ENCODE data around the gene CSHL1.
"Not testable (repeated sequence)": the region's sequence is repeated elsewhere in the genome, so short reads cannot be mapped to it uniquely, and the experiment has no call there.

The CSHL1 gene

DNA sequence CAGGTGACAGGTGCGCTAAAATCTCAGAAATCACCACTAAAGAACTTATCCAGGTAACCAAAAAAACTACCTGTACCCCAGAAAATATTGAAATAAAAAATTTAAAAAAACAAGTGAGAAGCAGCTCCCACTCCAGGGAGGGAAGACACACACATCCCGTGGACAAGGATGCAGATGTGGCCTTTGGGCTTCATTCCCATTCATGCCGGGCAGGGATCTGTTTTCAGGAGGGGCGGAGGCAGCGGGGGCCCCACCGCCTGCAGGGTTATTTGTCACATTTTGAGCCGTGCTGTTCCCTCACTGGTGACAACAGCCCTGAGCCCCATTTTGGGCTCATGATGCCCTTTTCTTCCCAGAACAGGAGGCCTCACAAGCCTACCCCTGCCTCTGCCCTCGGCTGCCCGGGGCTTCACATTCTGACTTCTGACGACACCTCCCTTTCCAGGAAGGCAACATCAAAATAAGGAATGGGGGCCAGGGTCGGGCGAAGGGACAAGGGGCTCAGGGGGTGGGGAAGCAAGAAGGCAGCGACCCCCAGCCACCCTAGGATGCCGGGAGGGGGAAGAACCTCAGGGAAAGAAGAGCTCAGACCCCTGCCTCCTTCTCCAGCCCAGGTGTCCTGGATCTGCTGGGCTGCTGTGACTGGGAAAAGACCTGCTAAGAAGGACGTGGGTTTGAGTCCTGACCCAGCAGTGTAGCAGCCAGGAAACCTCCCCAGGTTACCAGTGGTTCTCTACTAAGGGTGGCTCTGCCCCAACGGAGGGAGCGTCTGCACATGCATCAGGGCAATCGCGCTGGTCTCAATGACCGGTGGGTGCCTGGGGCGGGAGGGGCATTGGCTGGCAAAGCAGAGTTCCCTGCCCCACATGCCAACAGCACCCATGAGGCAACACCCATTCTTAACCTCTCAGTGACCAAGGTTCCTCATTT lies 23.4 kb upstream of the CSHL1 start:
- DNase-seq (ENCODE audit: low read depth in 1 of 2, low spot score in 1 of 2) = no peak
- no peak for TF ChIP-seq JUND (IDR thresholded peaks at IDR 0.05; ENCODE audit: low read depth)
- in situ Hi-C loops (cut with HindIII; ENCODE audit: low pct_unique_long_range_greater_than_20kb, low sequenced_read_pairs) = no loop called here

DNA sequence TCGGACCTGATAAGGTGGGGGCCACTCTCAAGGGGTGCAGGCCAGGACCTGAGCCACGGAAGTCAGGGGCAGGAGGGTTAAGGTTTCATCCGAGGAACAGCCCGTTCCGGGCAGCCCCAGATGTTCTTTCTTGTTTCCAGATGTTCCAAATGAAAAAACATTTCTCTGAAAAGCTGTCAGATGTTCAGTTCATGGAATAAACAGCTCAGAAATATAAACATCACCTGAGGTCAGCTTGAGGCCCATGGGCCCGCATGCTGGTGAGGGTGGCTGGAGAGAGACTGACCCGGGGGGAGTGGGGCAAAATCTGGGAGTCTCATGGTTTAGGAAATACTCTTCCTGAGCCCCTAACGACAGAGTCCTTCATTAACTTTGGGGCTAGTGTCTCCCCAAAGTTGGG lies 22.5 kb upstream of the CSHL1 start:
- in situ Hi-C loops (cut with HindIII; ENCODE audit: low pct_unique_long_range_greater_than_20kb, low sequenced_read_pairs) = no loop called here
- DNase-seq (ENCODE audit: low read depth in 1 of 2, low spot score in 1 of 2) = no peak
- no peak for TF ChIP-seq JUND (IDR thresholded peaks at IDR 0.05; ENCODE audit: low read depth)

DNA sequence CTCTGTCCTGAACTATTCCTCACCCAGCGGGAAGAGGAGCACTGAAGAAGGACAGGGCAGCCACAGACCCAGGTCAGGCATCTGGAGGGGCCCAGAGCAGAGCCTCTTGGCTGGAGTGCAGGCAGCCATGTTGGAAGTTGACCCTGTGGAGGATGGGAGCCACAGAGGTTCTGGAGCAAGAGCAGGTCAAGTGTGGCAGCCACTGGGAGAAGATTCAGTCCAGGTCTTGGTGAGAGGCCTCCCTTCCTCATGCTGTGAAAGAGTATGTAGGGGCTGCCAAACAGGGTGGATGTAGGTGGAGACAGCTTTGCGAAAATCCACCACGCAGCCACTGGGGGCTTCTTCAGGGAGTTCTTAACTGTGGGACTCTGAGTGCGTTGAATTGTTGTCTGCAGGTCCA lies 21.7 kb upstream of the CSHL1 start:
- TF ChIP-seq JUND (IDR thresholded peaks at IDR 0.05; ENCODE audit: low read depth) = no peak
- no peak for DNase-seq (ENCODE audit: low read depth in 1 of 2, low spot score in 1 of 2)
- in situ Hi-C loops (cut with HindIII; ENCODE audit: low pct_unique_long_range_greater_than_20kb, low sequenced_read_pairs) = no loop called here

DNA sequence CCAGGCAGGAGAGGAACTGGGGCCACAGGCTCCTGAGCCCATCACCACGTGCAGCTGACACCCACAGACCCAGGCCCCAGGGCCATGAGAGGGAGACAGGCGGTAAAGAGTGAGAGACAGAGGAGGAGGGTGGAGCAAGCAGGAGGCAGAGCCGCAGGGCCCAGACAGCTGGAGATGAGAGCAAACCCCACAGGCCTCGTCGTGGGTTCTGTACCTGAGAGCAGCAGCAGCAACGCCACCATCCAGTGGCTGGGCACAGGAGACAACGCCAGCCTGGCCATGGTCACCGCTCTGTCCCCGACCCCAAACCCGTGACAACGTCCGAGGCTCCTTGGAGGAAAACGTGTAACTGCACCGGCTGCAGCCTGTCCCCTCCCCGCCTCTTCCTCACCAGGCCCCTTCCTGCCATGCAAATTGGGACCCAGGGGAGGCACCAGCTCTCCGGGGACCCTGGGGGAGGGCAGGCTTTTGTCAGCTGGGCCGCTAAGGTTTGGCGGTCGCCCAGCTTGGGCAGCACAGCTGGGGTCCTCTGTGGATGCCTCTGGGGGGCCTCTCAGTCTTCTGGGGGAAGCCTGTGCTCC lies 21.0 kb upstream of the CSHL1 start, which contains the start of gene CD79B:
TSS of gene CD79B (minus strand) at position 351 of the 581 bp plus-strand sequence. CDS start at position 281, 70 bp downstream.
- TF ChIP-seq JUND (IDR thresholded peaks at IDR 0.05; ENCODE audit: low read depth) = no peak
- no peak for DNase-seq (ENCODE audit: low read depth in 1 of 2, low spot score in 1 of 2)
- in situ Hi-C loops (cut with HindIII; ENCODE audit: low pct_unique_long_range_greater_than_20kb, low sequenced_read_pairs) = no loop called here

DNA sequence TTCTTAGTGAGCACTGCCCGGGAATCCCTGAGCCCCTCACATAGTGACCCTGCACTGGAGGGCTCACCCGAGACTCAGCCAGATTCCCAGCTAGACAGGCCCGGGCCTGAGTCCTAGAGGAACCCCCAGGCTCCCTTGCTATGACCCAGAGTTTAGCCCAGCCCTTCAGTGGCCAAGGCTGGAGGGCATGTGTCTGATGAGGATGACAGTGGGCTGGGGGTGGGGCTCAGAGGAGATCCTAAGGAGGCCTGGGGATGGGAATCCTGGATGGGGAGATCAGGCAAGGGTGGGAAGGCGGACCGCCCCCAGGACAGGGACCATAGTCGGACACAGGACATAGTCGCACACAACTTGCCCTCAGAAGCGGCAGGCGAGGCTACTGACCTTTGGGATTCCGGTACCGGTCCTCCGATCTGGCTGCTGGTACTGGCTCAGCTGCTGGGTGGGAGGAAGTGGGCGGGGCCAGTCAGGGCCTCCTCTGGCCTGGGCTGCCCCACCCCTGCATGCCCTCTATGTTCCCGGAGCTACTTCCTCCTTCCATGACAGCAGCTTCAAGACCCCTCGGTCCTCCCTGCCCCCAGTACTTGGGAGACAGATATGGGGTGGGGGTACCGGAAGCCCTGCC lies 20.0 kb upstream of the CSHL1 start:
- DNase-seq (ENCODE audit: low read depth in 1 of 2, low spot score in 1 of 2) = no peak
- in situ Hi-C loops (cut with HindIII; ENCODE audit: low pct_unique_long_range_greater_than_20kb, low sequenced_read_pairs) = no loop called here
- TF ChIP-seq JUND (IDR thresholded peaks at IDR 0.05; ENCODE audit: low read depth) = no peak

DNA sequence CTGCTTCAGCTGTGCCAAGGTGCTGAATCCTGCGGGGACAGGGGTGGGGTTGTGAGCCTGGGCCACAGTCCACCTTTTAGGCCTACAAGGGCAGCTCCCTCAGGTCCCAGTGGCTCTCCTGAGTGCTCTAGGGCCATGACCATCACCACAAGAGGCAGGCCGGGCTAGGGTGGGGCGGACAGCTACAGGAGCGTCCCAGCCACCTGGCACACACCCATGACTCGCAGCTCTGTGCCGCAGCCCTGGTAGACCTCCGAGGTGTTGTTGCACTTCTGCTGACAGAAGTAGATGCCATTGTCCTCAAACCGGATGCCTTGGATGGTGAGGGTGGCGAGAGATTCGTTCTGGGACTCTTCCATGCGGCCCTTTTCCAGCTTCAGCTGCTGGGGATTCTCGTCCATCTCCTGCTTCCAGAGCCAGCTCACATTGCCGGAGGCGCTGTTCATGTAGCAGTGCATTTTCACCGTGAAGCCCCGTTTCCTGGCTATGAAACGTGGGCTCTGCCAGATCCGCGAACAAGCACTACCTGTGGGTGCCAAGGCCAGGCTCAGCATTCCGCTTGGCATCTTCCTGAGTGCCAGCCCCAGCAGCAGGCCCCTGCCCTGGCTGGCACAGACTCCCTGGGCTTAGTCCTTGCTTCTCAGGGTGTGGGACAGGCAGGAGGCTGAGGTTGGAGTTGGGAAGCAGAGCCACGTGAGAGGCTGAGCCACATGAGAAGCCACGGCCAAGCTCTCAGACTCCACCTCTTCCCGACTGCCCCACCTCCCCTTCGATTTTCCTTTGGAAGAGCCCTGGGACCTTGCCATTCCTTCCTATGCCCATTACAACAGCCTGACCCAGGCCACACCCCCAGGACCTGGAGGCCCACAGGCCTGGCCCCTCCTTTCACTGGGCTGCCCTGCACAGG lies 19.1 kb upstream of the CSHL1 start:
- no peak for DNase-seq (ENCODE audit: low read depth in 1 of 2, low spot score in 1 of 2)
- TF ChIP-seq JUND (IDR thresholded peaks at IDR 0.05; ENCODE audit: low read depth) = no peak
- in situ Hi-C loops (cut with HindIII; ENCODE audit: low pct_unique_long_range_greater_than_20kb, low sequenced_read_pairs) = no loop called here

DNA sequence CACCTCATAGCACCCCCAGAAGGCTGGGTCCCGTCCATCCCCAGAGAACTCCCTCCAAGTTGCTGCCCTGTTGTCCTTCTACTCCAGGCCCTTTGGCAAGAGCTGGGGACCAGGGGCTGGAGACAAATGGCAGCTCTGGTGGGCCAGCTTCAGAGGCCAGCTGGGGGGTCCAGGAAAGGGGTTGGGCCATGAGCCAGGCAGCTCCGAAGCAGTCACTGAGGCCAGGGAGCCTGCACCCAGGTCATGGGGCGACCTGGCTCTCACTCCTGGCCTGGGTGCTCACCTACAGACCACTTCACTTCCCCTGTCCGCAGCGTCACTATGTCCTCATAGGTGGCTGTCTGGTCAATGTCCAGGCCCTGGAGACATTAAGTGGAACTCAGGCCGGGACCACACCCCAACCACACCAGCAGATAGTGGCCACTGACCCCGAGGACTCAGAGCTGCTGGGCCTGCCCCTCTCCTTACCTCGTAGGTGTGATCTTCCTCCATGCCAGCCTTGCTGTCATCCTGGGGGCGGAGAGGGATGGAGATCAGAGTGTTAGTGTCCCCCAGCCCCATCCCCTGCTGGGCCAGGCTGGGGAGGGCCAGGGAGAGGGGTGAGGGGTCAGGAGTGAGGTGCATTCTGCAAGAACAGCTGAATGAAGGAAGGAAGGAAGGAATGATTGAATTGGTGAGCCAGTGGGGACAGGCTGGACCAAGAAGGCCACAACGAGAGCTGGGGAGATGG lies 18.1 kb upstream of the CSHL1 start:
- TF ChIP-seq JUND (IDR thresholded peaks at IDR 0.05; ENCODE audit: low read depth) = no peak
- DNase-seq (ENCODE audit: low read depth in 1 of 2, low spot score in 1 of 2) = no peak
- in situ Hi-C loops (cut with HindIII; ENCODE audit: low pct_unique_long_range_greater_than_20kb, low sequenced_read_pairs) = no loop called here

DNA sequence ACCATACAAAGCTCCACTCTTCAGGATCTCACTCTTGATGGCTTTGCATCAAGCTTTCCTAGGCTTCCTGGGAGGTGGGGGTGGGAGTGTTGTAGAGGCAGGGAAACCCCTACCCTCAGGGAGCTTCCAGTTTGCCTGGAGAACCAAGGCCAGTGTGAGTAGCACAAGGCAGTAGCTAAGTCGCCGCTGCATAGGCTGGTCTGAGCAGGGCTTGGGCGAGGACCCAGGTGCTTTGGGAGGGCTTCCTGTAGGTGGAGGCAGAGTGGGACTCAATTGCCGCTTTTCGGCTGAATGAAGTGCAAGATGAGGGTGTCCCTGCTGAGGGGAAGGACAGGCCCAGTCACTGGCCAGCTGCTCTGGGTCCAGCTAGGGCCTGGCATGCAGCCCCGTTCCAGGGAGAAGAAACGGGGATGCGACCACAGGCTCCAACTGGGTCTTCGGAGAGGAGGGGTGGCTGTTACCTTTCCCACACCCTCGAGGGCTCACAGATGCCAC lies 17.2 kb upstream of the CSHL1 start:
- no peak for DNase-seq (ENCODE audit: low read depth in 1 of 2, low spot score in 1 of 2)
- in situ Hi-C loops (cut with HindIII; ENCODE audit: low pct_unique_long_range_greater_than_20kb, low sequenced_read_pairs) = no loop called here
- TF ChIP-seq JUND (IDR thresholded peaks at IDR 0.05; ENCODE audit: low read depth) = no peak

DNA sequence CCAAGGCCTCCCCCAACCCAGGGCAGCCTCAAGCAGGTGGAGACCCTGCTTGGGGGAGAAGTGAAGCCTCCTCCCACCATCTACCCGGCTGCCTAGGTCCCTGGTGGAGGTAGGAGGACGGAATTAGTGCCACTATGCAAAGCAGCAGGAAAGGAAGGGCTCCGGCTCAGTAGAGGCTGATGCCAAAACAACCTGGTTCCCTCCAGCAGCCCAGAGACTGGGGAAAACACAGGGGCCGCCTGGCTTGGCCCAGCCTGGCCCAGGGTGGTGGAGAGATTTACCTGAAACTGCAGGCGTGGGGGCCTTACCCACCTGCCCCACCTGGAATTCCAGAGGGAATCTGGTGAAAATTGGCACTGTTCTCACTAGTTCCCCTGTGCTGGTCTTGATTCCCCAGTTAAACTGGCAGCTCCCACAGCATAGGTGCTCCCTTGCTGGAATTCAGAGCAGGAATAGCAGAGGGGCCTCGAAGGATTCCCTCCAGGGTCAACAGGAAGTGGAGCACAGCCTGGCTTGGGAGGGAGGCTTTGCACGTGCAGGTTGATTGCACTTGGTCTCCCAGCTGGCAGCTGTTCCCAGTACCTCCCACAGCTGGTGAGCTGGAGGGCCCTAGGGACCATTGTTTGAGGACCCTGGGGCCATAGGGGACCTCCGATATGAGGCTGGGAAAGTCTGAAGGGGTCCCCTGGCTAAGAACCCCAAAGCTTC lies 16.6 kb upstream of the CSHL1 start:
- DNase-seq (ENCODE audit: low read depth in 1 of 2, low spot score in 1 of 2) = no peak
- in situ Hi-C loops (cut with HindIII; ENCODE audit: low pct_unique_long_range_greater_than_20kb, low sequenced_read_pairs) = no loop called here
- TF ChIP-seq JUND (IDR thresholded peaks at IDR 0.05; ENCODE audit: low read depth) = no peak

DNA sequence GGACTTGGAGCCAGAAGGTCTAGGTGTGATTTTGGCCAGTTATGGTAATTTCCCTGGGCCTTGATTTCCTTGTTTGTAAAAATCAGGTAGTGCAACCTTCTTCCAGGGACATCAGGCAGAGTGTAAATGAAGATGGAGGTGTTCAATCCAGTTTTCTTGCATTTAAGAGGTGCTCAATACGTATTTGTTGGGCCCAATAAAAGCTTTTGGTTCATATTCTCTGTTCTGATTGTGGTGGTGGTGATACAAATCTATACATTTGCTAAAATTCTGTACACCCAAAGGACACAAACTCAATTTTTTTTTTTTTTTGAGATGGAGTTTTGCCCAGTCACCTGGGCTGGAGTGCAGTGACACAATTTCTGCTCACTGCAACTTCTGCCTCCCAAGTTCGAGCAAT lies 15.1 kb upstream of the CSHL1 start:
- in situ Hi-C loops (cut with HindIII; ENCODE audit: low pct_unique_long_range_greater_than_20kb, low sequenced_read_pairs) = no loop called here
- TF ChIP-seq JUND (IDR thresholded peaks at IDR 0.05; ENCODE audit: low read depth) = no peak
- no peak for DNase-seq (ENCODE audit: low read depth in 1 of 2, low spot score in 1 of 2)

DNA sequence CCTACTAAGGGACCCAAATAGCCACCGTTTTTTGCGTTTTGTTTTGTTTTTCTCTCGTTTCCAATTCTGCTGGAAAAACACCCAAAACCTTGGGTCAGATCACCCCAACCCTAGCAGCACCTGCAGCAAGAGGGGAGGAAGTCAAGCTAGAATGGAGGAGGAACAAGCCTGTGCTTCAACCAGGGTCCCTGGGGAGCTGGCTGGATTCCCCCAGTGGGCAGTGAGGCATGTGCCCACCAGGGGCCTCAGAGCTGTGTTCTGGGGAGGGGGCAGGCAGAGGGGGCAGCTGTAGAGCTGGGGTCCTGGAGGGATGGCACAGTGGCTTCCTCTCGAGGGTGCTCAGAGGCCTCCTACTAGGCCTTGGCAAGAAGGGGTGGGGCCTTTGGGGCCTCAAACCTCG lies 14.6 kb upstream of the CSHL1 start:
- in situ Hi-C loops (cut with HindIII; ENCODE audit: low pct_unique_long_range_greater_than_20kb, low sequenced_read_pairs) = no loop called here
- no peak for DNase-seq (ENCODE audit: low read depth in 1 of 2, low spot score in 1 of 2)
- TF ChIP-seq JUND (IDR thresholded peaks at IDR 0.05; ENCODE audit: low read depth) = no peak

DNA sequence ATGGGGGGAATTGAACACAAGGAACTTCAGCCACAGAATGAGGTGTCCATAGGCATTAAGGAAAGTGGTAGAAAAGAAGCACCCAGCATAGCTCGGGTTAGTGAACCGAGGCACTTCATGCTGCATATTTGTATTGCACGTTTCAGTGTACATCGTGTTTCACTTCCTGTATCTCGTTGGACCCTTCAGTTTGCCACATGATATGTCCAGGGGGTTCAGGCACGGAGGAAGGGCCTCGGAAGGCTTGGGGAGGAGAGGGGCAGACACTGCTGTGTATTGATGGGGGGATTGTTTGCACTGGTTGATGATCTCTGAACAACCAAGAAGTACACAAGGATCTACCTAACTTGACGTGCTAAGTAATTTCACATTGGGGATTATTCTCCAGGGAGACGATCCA lies 11.3 kb upstream of the CSHL1 start:
- in situ Hi-C loops (cut with HindIII; ENCODE audit: low pct_unique_long_range_greater_than_20kb, low sequenced_read_pairs) = not testable (repeated sequence)

DNA sequence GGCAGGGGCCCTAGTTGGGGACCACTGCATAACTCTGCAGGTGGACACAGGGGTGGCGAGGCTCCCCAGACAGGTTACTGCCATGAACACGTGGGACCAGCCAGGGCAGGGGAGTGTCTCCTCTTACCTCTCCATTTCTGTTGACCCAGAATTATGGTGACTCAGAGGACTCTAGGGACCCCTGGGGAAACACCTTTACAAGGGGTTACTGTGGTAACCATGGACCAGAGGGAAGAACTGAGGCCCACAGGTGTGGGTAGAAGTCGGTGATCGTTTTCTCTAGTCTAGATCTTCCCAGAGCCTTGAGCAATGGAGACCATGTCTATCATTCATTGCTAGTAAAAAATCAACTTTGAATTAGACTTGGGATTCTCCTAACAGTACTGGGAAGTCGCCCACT lies 9.7 kb upstream of the CSHL1 start:
- DNase-seq (ENCODE audit: low read depth in 1 of 2, low spot score in 1 of 2); in situ Hi-C loops (cut with HindIII; ENCODE audit: low pct_unique_long_range_greater_than_20kb, low sequenced_read_pairs): not testable (repeated sequence)

More for the DNA sequence above, 11.3 kb upstream of the CSHL1 start:
- not testable (repeated sequence) for DNase-seq (ENCODE audit: low read depth in 1 of 2, low spot score in 1 of 2)

DNA sequence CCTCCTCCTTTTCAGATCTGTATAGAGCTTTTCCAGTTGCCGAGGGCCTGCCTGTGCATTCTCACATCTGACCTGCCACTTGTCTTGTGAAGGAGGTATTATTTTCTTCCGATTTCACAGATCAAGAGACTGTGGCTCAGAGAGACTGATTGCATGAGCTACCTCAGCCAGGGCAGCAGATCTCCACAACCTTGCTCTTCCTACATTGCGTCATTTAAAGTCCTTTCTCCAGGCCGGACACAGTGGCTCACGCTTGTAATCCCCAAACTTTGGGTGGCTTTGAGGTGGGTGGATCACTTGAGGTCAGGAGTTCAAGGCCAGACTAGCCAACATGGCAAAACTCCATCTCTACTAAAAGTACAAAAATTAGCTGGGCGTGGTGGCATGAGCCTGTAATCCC lies 9.0 kb upstream of the CSHL1 start:
- in situ Hi-C loops (cut with HindIII; ENCODE audit: low pct_unique_long_range_greater_than_20kb, low sequenced_read_pairs); DNase-seq (ENCODE audit: low read depth in 1 of 2, low spot score in 1 of 2): not testable (repeated sequence)

Measured in T47D (cell line).